K562 (cell line): ENCODE measurements around the gene TNFRSF19. TPM values are rescaled to one million over a fixed set of nuclear protein-coding genes. Genes with fewer than 3 reads are reported as not detected.

Source experiments
- ATAC-seq: fragments of 200-7000 bp; cut with Tn5 transposase; 3 replicates; pipeline ENCODE4 v1.9.1; 2020; ENCODE audit warnings: moderate library complexity
- BruUV-seq: library from RNA; stranded (reverse); fragments of 400-500 nt; replicated peaks from 2 replicates; lab custom pipeline; 2021; lab: Mats Ljungman, UMichigan
- CTCF ChIA-PET: fragments of 300-600 bp; formaldehyde crosslinking; extraction: SDS; loops from one replicate; lab custom pipeline; 2021; ENCODE audit warnings: low intra/inter-chr PET ratio; lab: Yijun Ruan, JAX
- POLR2A ChIA-PET: fragments of 300-600, 350-650 bp; sonication (Branson Sonifier 250); formaldehyde crosslinking; extraction: SDS; loops from one replicate; lab custom pipeline; 2021; ENCODE audit warnings: antibody characterized with exemption, inconsistent platforms; lab: Yijun Ruan, JAX
- DNase-seq, 4 experiments: peaks; one replicate each; pipeline versions ENCODE4 v3.0.0 to v3.0.0-alpha.2; 2011 to 2018; ENCODE audit warnings: low spot score in 3 of 4, mixed read lengths in 3 of 4; ENCODE audit errors: extremely low read depth in 1 of 4
- FAIRE-seq: peaks from 2 replicates; lab custom pipeline; 2011; peaks lifted over from hg19 to GRCh38; lab: Jason Lieb, UNC
- H2AFZ ChIP-seq: 2 replicates; pipeline ENCODE4 v1.6.0; 2011; ENCODE audit warnings: low read depth, low read length, control low read depth, inconsistent platforms
- H3K27ac ChIP-seq: fragments of 200-600 bp; 3 replicates; pipeline ENCODE4 v1.8.0; 2011; ENCODE audit warnings: low read depth, mild to moderate bottlenecking, control low read depth, inconsistent platforms, low read length, moderate library complexity, mixed read lengths; ENCODE audit errors: extremely low read depth
- H3K27me3 ChIP-seq, 2 experiments: fragments of 300-600 bp in 1 of 2; 2 replicates in 1 of 2; 3 replicates in 1 of 2; pipeline versions ENCODE4 v1.6.0 to v1.8.0; 2011; ENCODE audit warnings: inconsistent platforms in 2 of 2, low read length in 2 of 2, mild to moderate bottlenecking in 1 of 2, mixed read lengths in 1 of 2, moderate library complexity in 1 of 2; ENCODE audit not compliant: control insufficient read depth in 2 of 2, insufficient read depth in 2 of 2
- H3K36me3 ChIP-seq: fragments of 300-600 bp; 3 replicates; pipeline ENCODE4 v1.8.0; 2011; ENCODE audit warnings: mild to moderate bottlenecking, low read length, inconsistent platforms; ENCODE audit not compliant: control insufficient read depth, insufficient read depth
- H3K4me1 ChIP-seq, 2 experiments: fragments of 200-600 bp in 1 of 2; replicated peaks in 1 of 2; 2 replicates in 1 of 2; 3 replicates in 1 of 2; pipeline versions ENCODE4 v1.5.1 to v1.8.0; 2011; ENCODE audit warnings: inconsistent platforms in 2 of 2, low read length in 2 of 2, mild to moderate bottlenecking in 1 of 2, mixed read lengths in 1 of 2, moderate library complexity in 1 of 2; ENCODE audit not compliant: control insufficient read depth in 2 of 2, insufficient read depth in 2 of 2
- H3K4me2 ChIP-seq: 2 replicates; pipeline ENCODE4 v1.6.1; 2011; ENCODE audit warnings: low read length, control low read depth, inconsistent platforms, mixed read lengths; ENCODE audit not compliant: insufficient read depth
- H3K4me3 ChIP-seq: fragments of 200-600 bp; sonication (generic), shearing (Covaris generic); 2 replicates; pipeline ENCODE4 v1.5.1; 2016; ENCODE audit warnings: control low read depth, inconsistent platforms
- H3K79me2 ChIP-seq: fragments of 200-600 bp; 3 replicates; pipeline ENCODE4 v1.8.0; 2011; ENCODE audit warnings: low read length, inconsistent platforms; ENCODE audit not compliant: control insufficient read depth, insufficient read depth
- H3K9ac ChIP-seq, 2 experiments: 2 replicates each; pipeline versions ENCODE4 v1.6.0 to v1.6.1; 2011; ENCODE audit warnings: low read depth in 2 of 2, low read length in 2 of 2, control low read depth in 1 of 2, inconsistent platforms in 1 of 2, mild to moderate bottlenecking in 1 of 2, mixed read lengths in 1 of 2; ENCODE audit not compliant: insufficient read depth in 1 of 2
- H3K9me1 ChIP-seq: one replicate; pipeline ENCODE4 v1.6.0; 2011; ENCODE audit warnings: inconsistent platforms, mild to moderate bottlenecking, low read length, moderate library complexity; ENCODE audit not compliant: control insufficient read depth, insufficient read depth
- H3K9me3 ChIP-seq: replicated peaks from 2 replicates; pipeline ENCODE4 v1.5.1; 2011; ENCODE audit warnings: low read depth, low read length, inconsistent platforms; ENCODE audit not compliant: control insufficient read depth, insufficient read depth
- H4K20me1 ChIP-seq: replicated peaks from 2 replicates; pipeline ENCODE4 v1.6.1; 2011; ENCODE audit warnings: low read length, inconsistent platforms, mixed read lengths; ENCODE audit not compliant: control insufficient read depth, insufficient read depth
- CHAMP1 ChIP-seq: fragments of 450-650 bp; IDR thresholded peaks from 2 replicates; pipeline ENCODE4 v1.6.1; 2016; ENCODE audit warnings: mild to moderate bottlenecking
- CREB1 ChIP-seq, 2 experiments: sonication (generic) in 1 of 2; formaldehyde crosslinking in 1 of 2; IDR thresholded peaks; 2 replicates each; pipeline versions ENCODE4 v1.6.1 to v1.8.0; 2012 to 2022; ENCODE audit warnings: inconsistent platforms in 1 of 2, mild to moderate bottlenecking in 1 of 2, missing genetic modification reagents in 1 of 2, moderate library complexity in 1 of 2
- WGBS: fragments of 100-300 bp; shearing (Covaris generic); methylation state at CpG from one replicate; pipeline ENCODE4 v1.1.6; 2016; ENCODE audit warnings: low coverage, mixed read lengths; ENCODE audit not compliant: insufficient coverage; ENCODE audit errors: missing lambda C conversion rate; 5-methylcytosine and 5-hydroxymethylcytosine counted together
- in situ Hi-C: fragments of 300-500 bp; cut with MboI; formaldehyde crosslinking; loops from 4 replicates; pipeline ENCODE4 v1.15.0; 2018; ENCODE audit warnings: inconsistent platforms, mixed read lengths
- intact Hi-C: fragments of 100-400 bp; cut with micrococcal nuclease; formaldehyde crosslinking; loops from 2 replicates; pipeline ENCODE4 v1.14.2; 2022
- polyA plus RNA-seq, 8 experiments: library from polyadenylated mRNA; depleted of rRNA in 4 of 8; stranded (reverse) in 5 of 8; unstranded in 3 of 8; fragments of >200 nt; fragmentation: Nextera tagmentation in 2 of 8; fragmentation: Illumina TruSeq in 1 of 8; extraction: Ambion mirVana in 2 of 8; extraction: Trizol in 1 of 8; gene quantifications; 2 replicates each; pipeline versions ENCODE4 v1.2.1 to v1.2.3, GENCODE V29; 2011 to 2014; ENCODE audit warnings: inconsistent platforms in 1 of 8, missing spikeins in 1 of 8
- total RNA-seq, 7 experiments: library from RNA; depleted of rRNA in 6 of 7; stranded (reverse); fragments of >200 nt in 6 of 7; fragmentation: Illumina TruSeq in 2 of 7; extraction: Trizol in 2 of 7; gene quantifications; 2 replicates each; pipeline versions ENCODE4 v1.2.1 to v1.2.3, GENCODE V29; 2011 to 2021; ENCODE audit warnings: low replicate concordance in 1 of 7

TNFRSF19 gene
- total and polyA plus RNA-seq, 9 of the 15 experiments (the other 6 are each of a cell fraction or from before 2014, with no cell fraction given) = 0.01 to 0.07 TPM; not detected in 7

- TF ChIP-seq CREB1 (IDR thresholded peaks at IDR 0.05) = no peak
- TF ChIP-seq CREB1 (CRISPR knock-in tag; IDR thresholded peaks at IDR 0.05) = no peak
These were observed 101.2 kb downstream of the TNFRSF19 start (continued) for GRCh38 chr13:23671377-23671776.

- ATAC-seq = no peak
- no peak for DNase-seq
- no peaks in the 10 kb centered on the region for H3K9me1 ChIP-seq
- no peaks in the 10 kb centered on the region for H3K4me1 ChIP-seq
- no peak overlapping the region for H2AFZ ChIP-seq
- in situ Hi-C loops (no loop called here), intact Hi-C loops (no loop called here)
- H3K27ac ChIP-seq = no peak overlapping the region
- no peak for FAIRE-seq
- 0% methylated on average over 3 of the region's 3 CpGs for WGBS
- H3K4me3 ChIP-seq = no peak overlapping the region
- POLR2A ChIA-PET = no interaction called here
- no peak for TF ChIP-seq CHAMP1
- TF ChIP-seq, all 486 proteins: peak for 0
- BruUV-seq = no TSS peak
- no peak overlapping the region for H3K4me2 ChIP-seq
- peaks cover 0 to 5% of the 10 kb centered on the region in 2 experiments; a peak in 2 of 5 replicates for H3K27me3 ChIP-seq
- H4K20me1 ChIP-seq = no peaks in the 10 kb centered on the region
- CTCF ChIA-PET = no interaction called here
- H3K79me2 ChIP-seq = no peaks in the 10 kb centered on the region
- no peaks in the 10 kb centered on the region for H3K36me3 ChIP-seq
- no peaks in the 10 kb centered on the region for H3K9me3 ChIP-seq
- no peak overlapping the region for H3K9ac ChIP-seq
These were observed 101.7 kb downstream of the TNFRSF19 start for GRCh38 chr13:23671897-23672296.
